Left cardiac atrium (tissue), 4 donors: ENCODE results near the gene NPAS2. TPM values are rescaled to one million over a fixed set of nuclear protein-coding genes. Genes with fewer than 3 reads are reported as not detected.

Experiments used
- ATAC-seq, 2 donors: fragments of 200-7000 bp; cut with Tn5 transposase; one replicate each; pipeline ENCODE4 v1.9.1; 2020; ENCODE audit warnings: mild to moderate bottlenecking in 2 of 2, moderate library complexity in 2 of 2
- DNase-seq: peaks from one replicate; pipeline ENCODE4 v3.0.0-alpha.2; 2020
- intact Hi-C, 2 donors: fragments of 100-400 bp; cut with DNase I; formaldehyde crosslinking; loops; one replicate each; pipeline versions ENCODE4 v1.14.1 to v1.15.1; 2022 to 2023
- total RNA-seq, 2 donors: library from RNA; stranded (reverse); fragmentation: NEBNext Ultra II Directional; extraction: Animal tissue kit (Norgen Biotek cat#: 25700); gene quantifications; one replicate each; pipeline ENCODE4 v1.2.1, GENCODE V29; 2021
- donor health status: DM: no; HTN: yes; CAD: no.
- donor health status: DM: no; HTN: yes; CAD: no; lungs with severe emphysema.
- donor health status: DM: yes; HTN: yes; CAD: no.
- donor health status: Dilated cardiomyopathy.

The NPAS2 gene
- total RNA-seq, 2 donors from 2014 or later = 33.8 to 51.2 TPM

- intact Hi-C loops = no loop called here
- DNase-seq (no peak), ATAC-seq (no peak)
Measured at GRCh38 chr2:100923461-100924060, 103.6 kb downstream of the NPAS2 start.

- ATAC-seq (peak; percentile 31 to 47), DNase-seq (no peak)
- intact Hi-C loops = no loop called here
Measured at GRCh38 chr2:100924122-100924519, 104.2 kb downstream of the NPAS2 start.

DNA sequence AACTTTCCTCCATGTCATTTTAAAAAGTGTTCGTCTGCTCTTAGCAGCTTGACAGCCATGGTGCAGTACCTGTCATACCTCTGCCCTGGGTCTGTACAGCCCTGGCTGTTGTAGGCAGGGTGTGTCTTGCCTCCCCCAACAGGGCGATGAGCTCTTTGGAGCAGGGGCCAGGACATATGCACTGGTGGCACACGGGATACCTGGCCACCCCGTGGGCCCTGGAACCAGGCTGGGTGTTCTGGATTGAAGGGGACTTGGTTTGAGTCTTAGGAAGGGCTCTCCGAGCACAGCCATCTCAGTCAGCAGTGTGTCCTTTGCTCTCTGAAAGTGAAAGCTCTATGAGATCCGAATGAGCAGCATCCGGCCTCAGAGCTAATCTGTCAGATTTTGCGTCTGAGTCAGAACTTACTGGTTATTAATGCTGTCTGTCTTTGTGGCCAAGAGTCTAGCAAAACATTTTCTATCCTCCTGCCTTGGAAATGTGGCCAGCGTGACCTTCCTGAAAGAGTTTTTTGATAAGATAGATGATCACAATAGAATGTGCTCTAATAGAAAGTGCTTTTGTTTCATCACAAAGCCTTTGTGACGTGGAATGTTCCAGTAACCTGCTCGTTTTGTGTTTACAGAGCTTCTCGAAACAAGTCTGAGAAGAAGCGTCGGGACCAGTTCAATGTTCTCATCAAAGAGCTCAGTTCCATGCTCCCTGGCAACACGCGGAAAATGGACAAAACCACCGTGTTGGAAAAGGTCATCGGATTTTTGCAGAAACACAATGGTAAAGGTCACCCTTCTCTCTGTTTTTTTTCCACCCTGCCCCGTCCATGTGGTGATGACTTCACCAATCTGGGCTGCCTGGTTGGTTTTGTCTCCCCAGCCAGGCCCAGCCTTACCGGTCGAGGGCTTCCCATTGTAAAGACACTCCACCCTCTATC is 104.8 kb downstream of the NPAS2 start:
- ATAC-seq (peak; percentile 84 to 85), DNase-seq (peak; percentile 65)
- intact Hi-C loops = no loop called here

- ATAC-seq = peak; percentile 21 to 43
- intact Hi-C loops = no loop called here
- no peak for DNase-seq
Measured at GRCh38 chr2:100928235-100928634, 108.3 kb downstream of the NPAS2 start.

DNA sequence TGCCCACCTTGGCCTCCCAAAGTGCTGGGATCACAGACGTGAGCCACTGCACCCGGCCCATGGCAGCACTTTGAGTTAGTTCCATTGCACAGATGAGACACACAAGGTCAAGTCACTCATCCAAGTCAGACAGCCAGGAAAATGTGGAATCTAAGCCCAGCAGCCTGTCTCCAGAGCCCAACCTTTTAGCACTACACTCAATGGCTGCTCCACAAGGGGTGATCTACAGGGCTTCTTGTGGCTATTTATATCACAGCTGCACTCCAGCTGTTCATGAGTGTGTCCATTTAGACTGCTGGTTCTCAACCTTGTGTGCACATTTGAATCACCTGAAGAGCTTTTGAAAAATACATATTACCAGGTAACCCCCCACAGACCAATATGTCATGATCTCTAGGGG is 109.2 kb downstream of the NPAS2 start:
- DNase-seq (no peak), ATAC-seq (peak; percentile 6 to 55)
- intact Hi-C loops = no loop called here

- peak in 1 of 2 donors; percentile 5 for ATAC-seq
- intact Hi-C loops = loop anchor here in 1 of 2 donors (5.0 kb wide), 1 partner anchor 112 kb away; the partner anchor contains the start of gene NPAS2
- no peak for DNase-seq
Measured at GRCh38 chr2:100934504-100935371, 114.8 kb downstream of the NPAS2 start.

DNA sequence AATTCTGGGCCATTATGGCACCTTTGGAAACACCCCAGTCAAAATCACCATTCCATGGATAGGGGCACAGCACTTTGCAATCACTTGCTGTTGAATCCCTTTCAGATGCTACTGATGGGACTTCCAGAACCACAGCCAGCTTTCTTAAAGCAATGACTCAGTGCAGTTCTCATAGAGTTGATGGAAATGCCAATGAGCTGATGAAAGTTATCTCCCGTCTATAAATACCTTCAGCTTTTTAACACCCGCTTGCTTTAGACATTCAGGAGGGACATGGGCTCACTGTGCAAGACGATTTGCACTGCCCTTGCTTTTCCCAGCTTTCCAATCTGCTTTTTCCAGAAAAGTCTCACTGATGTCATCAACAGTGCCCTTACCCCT is 115.4 kb downstream of the NPAS2 start:
- DNase-seq (no peak), ATAC-seq (peak; percentile 80 to 83)
- intact Hi-C loops = loop anchor here in 1 of 2 donors (5.0 kb wide), 1 partner anchor 113 kb away; the partner anchor contains the start of gene NPAS2

GRCh38 chr2:100936070-100936741 is 116.3 kb downstream of the NPAS2 start:
- intact Hi-C loops = loop anchor here in 1 of 2 donors (5.0 kb wide), 1 partner anchor 114 kb away; the partner anchor contains the start of gene NPAS2
- ATAC-seq (peak; percentile 50 to 62), DNase-seq (no peak)

DNA sequence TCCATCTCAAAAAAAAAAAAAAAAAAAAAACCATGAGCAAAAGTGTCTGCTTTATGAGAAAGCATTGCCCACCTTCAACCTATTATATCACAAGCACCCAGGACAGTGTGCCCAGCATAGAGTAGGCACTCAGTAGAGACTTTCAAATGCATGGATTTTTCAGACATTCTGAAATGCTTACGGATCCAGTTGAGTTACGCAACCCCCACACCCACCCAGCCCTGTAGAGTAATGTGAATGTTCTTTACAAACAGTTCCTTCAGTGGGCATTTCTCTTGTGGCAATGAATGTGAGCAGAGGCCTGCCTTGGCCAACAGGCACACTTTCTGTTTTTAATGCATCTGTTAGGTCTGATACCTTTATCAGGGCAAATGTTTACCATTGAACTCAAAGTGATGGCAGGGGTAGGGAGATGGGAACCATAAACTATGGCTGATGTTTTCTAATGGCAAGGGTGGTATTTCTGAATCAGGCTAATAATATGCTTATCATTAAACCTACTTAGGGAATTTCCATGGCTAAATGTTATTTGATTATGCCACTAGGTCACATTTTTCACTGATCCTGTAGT is 117.1 kb downstream of the NPAS2 start:
- ATAC-seq (no peak), DNase-seq (no peak)
- intact Hi-C loops = loop anchor here in 1 of 2 donors (5.0 kb wide), 1 partner anchor 115 kb away; the partner anchor contains the start of gene NPAS2

- ATAC-seq (no peak), DNase-seq (no peak)
- intact Hi-C loops = loop anchor here in 1 of 2 donors (5.0 kb wide), 1 partner anchor 116 kb away; the partner anchor contains the start of gene NPAS2
Measured at GRCh38 chr2:100938031-100939026, 118.4 kb downstream of the NPAS2 start.

- ATAC-seq (no peak), DNase-seq (no peak)
- intact Hi-C loops = loop anchor here in 1 of 2 donors (5.0 kb wide), 1 partner anchor 117 kb away; the partner anchor contains the start of gene NPAS2
Measured at GRCh38 chr2:100939445-100939844, 119.5 kb downstream of the NPAS2 start.

DNA sequence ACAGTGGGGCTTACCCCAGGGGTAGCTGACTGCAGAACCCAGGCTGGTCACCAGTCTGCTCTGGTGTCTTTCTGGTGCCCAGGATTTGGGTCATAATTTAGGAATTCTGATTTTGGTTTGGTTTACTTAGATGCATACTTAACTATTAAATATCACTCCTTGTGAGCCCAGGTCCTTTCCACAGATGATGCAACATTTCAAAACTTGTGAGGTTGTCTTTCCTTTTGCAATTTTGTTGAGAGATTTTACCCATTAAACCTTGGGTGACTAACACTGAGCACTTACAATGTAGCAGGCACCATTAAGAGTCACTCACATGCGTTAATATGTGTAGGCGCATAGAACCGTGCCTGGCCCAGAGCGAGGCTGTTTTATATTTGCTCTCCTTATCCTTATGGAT is 120.3 kb downstream of the NPAS2 start:
- DNase-seq (no peak), ATAC-seq (no peak)
- intact Hi-C loops = no loop called here

DNA sequence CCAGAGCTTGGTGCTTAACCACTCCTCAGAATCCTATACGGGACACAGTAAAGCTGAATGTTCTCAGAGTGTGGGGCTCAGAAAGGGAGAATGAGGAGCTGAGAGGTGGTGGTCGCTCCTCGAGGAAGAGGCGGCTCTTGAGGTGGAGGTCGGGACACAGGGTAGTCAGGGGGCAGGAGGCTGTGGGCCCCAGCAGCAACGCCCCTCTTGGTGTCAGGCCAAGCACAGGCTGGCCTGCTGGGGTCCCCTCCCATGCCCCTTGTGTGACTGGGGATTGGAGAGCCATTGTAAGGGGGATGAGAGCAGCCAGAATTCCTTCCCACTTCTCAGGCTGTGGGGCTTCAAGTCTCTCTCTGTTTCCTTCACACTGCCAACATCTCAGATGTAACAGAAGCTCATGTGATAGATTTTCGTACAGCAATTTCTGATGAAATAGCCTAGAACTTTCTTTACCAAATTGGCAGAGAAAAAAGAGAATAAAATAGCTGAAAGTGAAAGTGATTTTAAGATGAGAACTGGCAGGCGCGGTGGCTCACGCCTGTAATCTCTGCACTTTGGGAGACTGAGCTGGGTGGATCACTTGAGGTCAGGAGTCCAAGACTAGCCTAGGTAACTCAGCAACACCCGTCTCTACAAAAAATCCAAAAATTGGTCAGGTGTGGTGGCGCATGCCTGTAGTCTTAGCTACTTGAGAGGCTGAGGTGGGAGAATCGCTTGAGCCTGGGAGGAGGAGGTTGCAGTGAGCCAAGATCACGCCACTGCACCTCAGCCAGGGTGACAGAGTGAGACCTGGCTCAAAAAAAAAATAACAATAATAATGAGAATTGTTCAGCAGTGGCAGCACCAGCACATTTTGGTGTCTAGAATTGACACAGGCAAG is 121.1 kb downstream of the NPAS2 start:
- ATAC-seq = no peak
- DNase-seq = no peak
- intact Hi-C loops = no loop called here

GRCh38 chr2:100941646-100942240 is 121.8 kb downstream of the NPAS2 start:
- intact Hi-C loops = no loop called here
- DNase-seq (no peak), ATAC-seq (no peak)

GRCh38 chr2:100944617-100945432 is 124.9 kb downstream of the NPAS2 start:
- DNase-seq = no peak
- intact Hi-C loops = no loop called here
- no peak for ATAC-seq
